HepG2 (cell line): Measurements from ENCODE around the gene OGFOD3. TPM values are rescaled to one million over a fixed set of nuclear protein-coding genes. Genes with fewer than 3 reads are reported as not detected.
A peak's percentile ranks its signal among the peaks of the same experiment; 100 is the strongest.

ENCODE experiments used
- ATAC-seq: fragments of 200-7000 bp; cut with Tn5 transposase; 3 replicates; pipeline ENCODE4 v1.9.1; 2020; ENCODE audit warnings: mild to moderate bottlenecking, moderate library complexity
- BruUV-seq: library from RNA; stranded (reverse); fragments of 400-500 nt; replicated peaks from 2 replicates; lab custom pipeline; 2021; lab: Mats Ljungman, UMichigan
- CTCF ChIA-PET: fragments of 300-600 bp; formaldehyde crosslinking; extraction: SDS; loops from one replicate; lab custom pipeline; 2021; ENCODE audit warnings: low total read pairs, inconsistent platforms, low intra/inter-chr PET ratio; lab: Yijun Ruan, JAX
- POLR2A ChIA-PET: fragments of 350-600 bp; sonication (Branson Sonifier 250); formaldehyde crosslinking; loops from one replicate; lab custom pipeline; 2020; ENCODE audit warnings: antibody characterized with exemption, inconsistent platforms; lab: Yijun Ruan, JAX
- DNase-seq: peaks from one replicate; pipeline ENCODE4 v3.0.0-alpha.2; 2015; ENCODE audit warnings: low spot score
- FAIRE-seq: peaks from 3 replicates; lab custom pipeline; 2011; peaks lifted over from hg19 to GRCh38; lab: Jason Lieb, UNC
- H2AFZ ChIP-seq: one replicate; pipeline ENCODE4 v1.6.1; 2011; ENCODE audit warnings: low read length, inconsistent platforms
- H3K27ac ChIP-seq: fragments of 300-600 bp; 3 replicates; pipeline ENCODE4 v1.8.0; 2011; ENCODE audit warnings: mixed run types, mild to moderate bottlenecking, mixed read lengths, low read length, inconsistent platforms; ENCODE audit not compliant: insufficient read depth; ENCODE audit errors: extremely low read length
- H3K27me3 ChIP-seq, 2 experiments: fragments of 200-600 bp in 1 of 2; 2 replicates in 1 of 2; 3 replicates in 1 of 2; pipeline versions ENCODE4 v1.6.0 to v1.8.0; 2011; ENCODE audit warnings: low read length in 2 of 2, mild to moderate bottlenecking in 2 of 2, moderate library complexity in 2 of 2, inconsistent platforms in 1 of 2; ENCODE audit not compliant: insufficient read depth in 2 of 2, control insufficient read depth in 1 of 2
- H3K36me3 ChIP-seq, 2 experiments: fragments of 200-600 bp in 1 of 2; replicated peaks in 1 of 2; 2 replicates in 1 of 2; 3 replicates in 1 of 2; pipeline versions ENCODE4 v1.5.1 to v1.8.0; 2011; ENCODE audit warnings: low read length in 2 of 2, inconsistent platforms in 1 of 2; ENCODE audit not compliant: insufficient read depth in 2 of 2, control insufficient read depth in 1 of 2
- H3K4me1 ChIP-seq: 2 replicates; pipeline ENCODE4 v1.5.1; 2012; ENCODE audit warnings: low read length, inconsistent platforms; ENCODE audit not compliant: insufficient read depth
- H3K4me2 ChIP-seq: 2 replicates; pipeline ENCODE4 v1.6.0; 2011; ENCODE audit warnings: low read depth, low read length, inconsistent platforms
- H3K4me3 ChIP-seq, 3 experiments: fragments of 200-600 bp in 1 of 3; sonication (generic), shearing (Covaris generic) in 1 of 3; replicated peaks in 1 of 3; 2 replicates each; pipeline ENCODE4 v1.5.1; 2011 to 2016; ENCODE audit warnings: low read length in 3 of 3, inconsistent platforms in 2 of 3, low read depth in 2 of 3, mild to moderate bottlenecking in 2 of 3, control low read depth in 1 of 3, mixed read lengths in 1 of 3; ENCODE audit not compliant: insufficient read depth in 1 of 3
- H3K79me2 ChIP-seq: one replicate; pipeline ENCODE4 v1.6.1; 2011; ENCODE audit warnings: low read length, inconsistent platforms; ENCODE audit not compliant: insufficient read depth
- H3K9ac ChIP-seq: 2 replicates; pipeline ENCODE4 v1.6.0; 2011; ENCODE audit warnings: mild to moderate bottlenecking, low read depth, low read length, inconsistent platforms; ENCODE audit not compliant: insufficient read depth
- H3K9me3 ChIP-seq: 2 replicates; pipeline ENCODE4 v1.5.1; 2012; ENCODE audit warnings: mild to moderate bottlenecking, low read length
- H4K20me1 ChIP-seq: 2 replicates; pipeline ENCODE4 v1.6.0; 2011; ENCODE audit warnings: inconsistent platforms, mild to moderate bottlenecking, low read length, moderate library complexity; ENCODE audit not compliant: insufficient read depth
- AGO2 ChIP-seq: fragments of 200-400 bp; formaldehyde crosslinking; optimal IDR thresholded peaks from 2 replicates; pipeline ENCODE3; 2017; ENCODE audit warnings: mild to moderate bottlenecking, low read depth, low read length, moderate library complexity
- ARID4A ChIP-seq: sonication (generic); formaldehyde crosslinking; IDR thresholded peaks from 2 replicates; pipeline ENCODE4 v1.5.0; 2020; ENCODE audit warnings: mild to moderate bottlenecking, missing genetic modification reagents, borderline replicate concordance
- HHEX ChIP-seq: IDR thresholded peaks from 2 replicates; pipeline ENCODE4 v1.6.1; 2016; ENCODE audit warnings: control low read depth
- HNF4G ChIP-seq, 2 experiments: sonication (generic) in 1 of 2; formaldehyde crosslinking in 1 of 2; IDR thresholded peaks; 2 replicates each; pipeline versions ENCODE4 v1.4.0 to v1.6.1; 2011 to 2020; ENCODE audit warnings: borderline replicate concordance in 2 of 2, low read depth in 2 of 2, mild to moderate bottlenecking in 2 of 2, low read length in 1 of 2, missing genetic modification reagents in 1 of 2, moderate library complexity in 1 of 2
- POLR2AphosphoS2 ChIP-seq: IDR thresholded peaks from 2 replicates; pipeline ENCODE4 v1.6.1; 2011; ENCODE audit warnings: low read depth, low read length, improper control_type of control experiment
- ZKSCAN1 ChIP-seq: fragments of 150-350 bp; IDR thresholded peaks from 2 replicates; pipeline ENCODE4 v1.6.1; 2014; ENCODE audit warnings: low read length
- ZNF263 ChIP-seq: sonication (generic); formaldehyde crosslinking; IDR thresholded peaks from 2 replicates; pipeline ENCODE4 v1.4.0; 2020; ENCODE audit warnings: missing genetic modification reagents
- ZNF33B ChIP-seq: sonication (generic); formaldehyde crosslinking; IDR thresholded peaks from 2 replicates; pipeline ENCODE4 v1.5.1; 2020; ENCODE audit warnings: mild to moderate bottlenecking, missing genetic modification reagents
- WGBS: methylation state at CpG from one replicate; pipeline ENCODE4 v1.1.6; 2017; ENCODE audit warnings: low lambda C conversion rate; 5-methylcytosine and 5-hydroxymethylcytosine counted together
- in situ Hi-C: cut with HindIII; loops from 2 replicates; pipeline ENCODE4 v1.10.0; 2017; ENCODE audit warnings: low pct_unique_long_range_greater_than_20kb; ENCODE audit not compliant: extremely low pct_ligation_motif_present
- intact Hi-C: fragments of 100-400 bp; cut with micrococcal nuclease; formaldehyde crosslinking; loops from one replicate; pipeline ENCODE4 v1.10.0; 2022; ENCODE audit not compliant: unreplicated experiment
- polyA plus RNA-seq, 8 experiments: library from polyadenylated mRNA; depleted of rRNA in 3 of 8; stranded (reverse) in 7 of 8; unstranded in 1 of 8; fragments of >200 nt; fragmentation: Illumina TruSeq in 4 of 8; extraction: Trizol in 4 of 8; gene quantifications; 2 replicates each; pipeline versions ENCODE4 v1.2.1 to v1.2.3, GENCODE V29; 2011 to 2016; ENCODE audit warnings: low read depth in 4 of 8, missing spikeins in 1 of 8, mixed read lengths in 1 of 8; ENCODE audit not compliant: insufficient read depth in 1 of 8
- total RNA-seq, 5 experiments: library from RNA; depleted of rRNA; stranded (reverse); fragments of >200 nt; fragmentation: Illumina TruSeq; extraction: Trizol; gene quantifications; 2 replicates each; pipeline ENCODE4 v1.2.3, GENCODE V29; 2016; ENCODE audit warnings: low read depth in 1 of 5

The OGFOD3 gene
- total and polyA plus RNA-seq, 2 of the 13 experiments (the other 11 are each of a cell fraction or from before 2014, with no cell fraction given), result 40.0 to 42.1 TPM

GRCh38 chr17:82390860-82391435, 27.4 kb downstream of the OGFOD3 start:
- FAIRE-seq (no peak), DNase-seq (no peak), ATAC-seq (no peak)
- Histone ChIP-seq H3K9me3 (no peaks in the 10 kb centered on the region), H3K79me2 (no peaks in the 10 kb centered on the region), H4K20me1 (no peaks in the 10 kb centered on the region), H3K4me1 (peaks cover 11% of the 10 kb centered on the region), H3K36me3 (peaks cover 8 to 17% of the 10 kb centered on the region in 2 experiments; a peak in 4 of 5 replicates), H3K4me2 (no peak overlapping the region), H3K4me3 (no peak overlapping the region), H3K27me3 (peaks cover 5 to 18% of the 10 kb centered on the region in 2 experiments; a peak in 3 of 5 replicates), H3K27ac (no peak overlapping the region), H2AFZ (no peak overlapping the region), H3K9ac (no peak overlapping the region)
- CTCF ChIA-PET, result no interaction called here
- TF ChIP-seq ZNF33B (CRISPR knock-in tag), result no peak
- TF ChIP-seq POLR2AphosphoS2, result no peak
- TF ChIP-seq ZKSCAN1, result no peak
- TF ChIP-seq HHEX (CRISPR knock-in tag), result no peak
- TF ChIP-seq ZNF263 (CRISPR knock-in tag), result 0 out of 2 replicates have a peak, but pooled peaks have one; percentile 27
- no peak for TF ChIP-seq HNF4G (IDR thresholded peaks at IDR 0.05; ENCODE audit: borderline replicate concordance, low read depth, low read length)
- TF ChIP-seq HNF4G (CRISPR knock-in tag; IDR thresholded peaks at IDR 0.05; ENCODE audit: borderline replicate concordance, low read depth), result no peak
- TF ChIP-seq AGO2, result peak; percentile 84
- no peak for TF ChIP-seq ARID4A (CRISPR knock-in tag)
- WGBS, result 91% methylated on average over 11 of the region's 13 CpGs
- POLR2A ChIA-PET, result no interaction called here
- in situ Hi-C loops, result no loop called here
- BruUV-seq, result TSS peak; percentile 39
- intact Hi-C loops, result no loop called here
